Mesenchymal stem cell (in vitro differentiated cells and primary cell): ENCODE results near the gene CYP26A1.

Source experiments
- DNase-seq: peaks from one replicate; pipeline ENCODE4 v3.0.0-alpha.2; 2013
- H2AFZ ChIP-seq: one replicate; pipeline ENCODE4 v1.6.1; 2013; ENCODE audit warnings: low read depth, mild to moderate bottlenecking, control low read depth, inconsistent platforms, low read length, moderate library complexity
- H2AK5ac ChIP-seq: 2 replicates; pipeline ENCODE4 v1.6.1; 2013; ENCODE audit warnings: low read length, moderate library complexity, mild to moderate bottlenecking, inconsistent platforms; ENCODE audit not compliant: severe bottlenecking
- H2BK120ac ChIP-seq: one replicate; pipeline ENCODE4 v1.6.1; 2013; ENCODE audit warnings: low read depth, mild to moderate bottlenecking, inconsistent platforms, low read length, moderate library complexity
- H2BK12ac ChIP-seq, 2 experiments: one replicate each; pipeline ENCODE4 v1.6.1; 2013; ENCODE audit warnings: inconsistent platforms in 2 of 2, low read length in 2 of 2, mild to moderate bottlenecking in 2 of 2, moderate library complexity in 2 of 2, control low read depth in 1 of 2
- H2BK15ac ChIP-seq: one replicate; pipeline ENCODE4 v1.6.1; 2013; ENCODE audit warnings: mild to moderate bottlenecking, low read depth, inconsistent platforms; ENCODE audit not compliant: poor library complexity, severe bottlenecking
- H2BK5ac ChIP-seq: 2 replicates; pipeline ENCODE4 v1.6.1; 2013; ENCODE audit warnings: low read depth, mild to moderate bottlenecking, low read length, control low read depth, inconsistent platforms; ENCODE audit not compliant: poor library complexity, severe bottlenecking
- H3K14ac ChIP-seq, 2 experiments: one replicate each; pipeline ENCODE4 v1.6.1; 2013; ENCODE audit warnings: inconsistent platforms in 2 of 2, low read length in 2 of 2, control low read depth in 1 of 2, mild to moderate bottlenecking in 1 of 2, moderate library complexity in 1 of 2
- H3K18ac ChIP-seq, 2 experiments: one replicate each; pipeline ENCODE4 v1.6.1; 2013; ENCODE audit warnings: inconsistent platforms in 2 of 2, low read length in 2 of 2, control low read depth in 1 of 2, low read depth in 1 of 2, mild to moderate bottlenecking in 1 of 2
- H3K23ac ChIP-seq, 2 experiments: one replicate each; pipeline ENCODE4 v1.6.1; 2013; ENCODE audit warnings: inconsistent platforms in 2 of 2, low read length in 2 of 2, mild to moderate bottlenecking in 2 of 2, moderate library complexity in 2 of 2, control low read depth in 1 of 2
- H3K27ac ChIP-seq: 2 replicates; pipeline ENCODE4 v1.5.1; 2013; ENCODE audit warnings: mild to moderate bottlenecking, moderate library complexity, low read length, control low read depth, inconsistent platforms; ENCODE audit not compliant: poor library complexity, severe bottlenecking
- H3K27me3 ChIP-seq, 2 experiments: 2 replicates each; pipeline versions ENCODE4 v1.6.1 to v1.7.0; 2013; ENCODE audit warnings: low read length in 2 of 2, mild to moderate bottlenecking in 2 of 2, moderate library complexity in 2 of 2, control low read depth in 1 of 2, inconsistent platforms in 1 of 2; ENCODE audit not compliant: control insufficient read depth in 1 of 2, insufficient read depth in 1 of 2
- H3K36me3 ChIP-seq, 2 experiments: 2 replicates each; pipeline versions ENCODE4 v1.6.1 to v1.7.0; 2013; ENCODE audit warnings: low read length in 2 of 2, control low read depth in 1 of 2, inconsistent platforms in 1 of 2, low read depth in 1 of 2, mild to moderate bottlenecking in 1 of 2; ENCODE audit not compliant: insufficient read depth in 2 of 2, control insufficient read depth in 1 of 2
- H3K4ac ChIP-seq, 2 experiments: one replicate each; pipeline ENCODE4 v1.6.1; 2013; ENCODE audit warnings: inconsistent platforms in 2 of 2, low read length in 2 of 2, mild to moderate bottlenecking in 2 of 2, moderate library complexity in 2 of 2, control low read depth in 1 of 2, low read depth in 1 of 2
- H3K4me1 ChIP-seq: 2 replicates; pipeline ENCODE4 v1.6.1; 2013; ENCODE audit warnings: low read depth, low read length, control low read depth; ENCODE audit not compliant: control insufficient read depth, insufficient read depth
- H3K4me2 ChIP-seq: 2 replicates; pipeline ENCODE4 v1.6.1; 2013; ENCODE audit warnings: low read length, mild to moderate bottlenecking, inconsistent platforms; ENCODE audit not compliant: poor library complexity, severe bottlenecking
- H3K4me3 ChIP-seq, 2 experiments: 2 replicates each; pipeline versions ENCODE4 v1.5.1 to v1.7.0; 2013; ENCODE audit warnings: low read length in 2 of 2, mild to moderate bottlenecking in 2 of 2, control low read depth in 1 of 2, low read depth in 1 of 2; ENCODE audit not compliant: insufficient read depth in 1 of 2
- H3K79me1 ChIP-seq: replicated peaks from 2 replicates; pipeline ENCODE4 v1.6.1; 2013; ENCODE audit warnings: mild to moderate bottlenecking, control low read depth, low read length, inconsistent platforms; ENCODE audit not compliant: poor library complexity, severe bottlenecking
- H3K9ac ChIP-seq: 2 replicates; pipeline ENCODE4 v1.7.0; 2013; ENCODE audit warnings: mild to moderate bottlenecking, low read length, moderate library complexity
- H3K9me3 ChIP-seq: 2 replicates; pipeline ENCODE4 v1.7.0; 2013; ENCODE audit warnings: mild to moderate bottlenecking, low read length; ENCODE audit not compliant: control insufficient read depth
- H4K8ac ChIP-seq: one replicate; pipeline ENCODE4 v1.6.1; 2013; ENCODE audit warnings: inconsistent platforms, mild to moderate bottlenecking, low read length, moderate library complexity
- H4K91ac ChIP-seq: one replicate; pipeline ENCODE4 v1.6.1; 2013; ENCODE audit warnings: mild to moderate bottlenecking, low read length, inconsistent platforms
- WGBS: methylation state at CpG from one replicate; pipeline ENCODE4 v1.1.7; 2013; ENCODE audit warnings: mixed read lengths; 5-methylcytosine and 5-hydroxymethylcytosine counted together

The CYP26A1 gene

DNA sequence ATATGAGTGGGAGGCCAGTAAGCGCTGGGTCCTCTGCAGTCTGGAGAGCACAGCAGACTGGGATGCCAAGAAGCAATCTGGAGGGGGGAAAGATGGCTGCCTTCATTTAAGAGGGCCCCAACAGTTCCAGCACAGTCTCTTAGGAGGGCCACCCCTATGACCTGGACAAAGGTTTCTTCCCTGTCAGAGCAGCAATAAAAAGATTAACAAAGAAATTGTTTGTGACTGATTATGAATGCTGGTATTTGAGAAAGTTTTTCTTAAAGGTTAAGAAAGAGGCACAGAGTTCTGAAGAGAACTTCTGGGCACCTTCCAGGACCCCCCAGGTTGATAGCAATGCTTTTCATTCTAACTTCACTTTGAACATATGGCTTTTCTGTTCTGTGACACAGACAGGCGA lies 52.3 kb downstream of the CYP26A1 start:
- Histone ChIP-seq H4K91ac (no peak overlapping the region), H2BK5ac (no peak overlapping the region), H3K79me1 (no peaks in the 10 kb centered on the region), H3K27ac (no peak overlapping the region), H3K4me1 (no peaks in the 10 kb centered on the region), H3K23ac (no peak overlapping the region), H3K36me3 (no peaks in the 10 kb centered on the region), H4K8ac (no peak overlapping the region), H3K4ac (no peak overlapping the region), H3K14ac (no peak overlapping the region), H3K9ac (no peak overlapping the region), H3K18ac (no peak overlapping the region), H2AFZ (no peak overlapping the region), H3K27me3 (peaks cover 28% of the 10 kb centered on the region in 2 experiments), H3K4me2 (no peak overlapping the region), H3K9me3 (peaks cover 13% of the 10 kb centered on the region), H2AK5ac (no peak overlapping the region), H3K4me3 (no peak overlapping the region), H2BK12ac (no peak overlapping the region), H2BK15ac (no peak overlapping the region), H2BK120ac (no peak overlapping the region)
- WGBS: 75% methylated on average over 2 of the region's 2 CpGs
- DNase-seq: no peak

DNA sequence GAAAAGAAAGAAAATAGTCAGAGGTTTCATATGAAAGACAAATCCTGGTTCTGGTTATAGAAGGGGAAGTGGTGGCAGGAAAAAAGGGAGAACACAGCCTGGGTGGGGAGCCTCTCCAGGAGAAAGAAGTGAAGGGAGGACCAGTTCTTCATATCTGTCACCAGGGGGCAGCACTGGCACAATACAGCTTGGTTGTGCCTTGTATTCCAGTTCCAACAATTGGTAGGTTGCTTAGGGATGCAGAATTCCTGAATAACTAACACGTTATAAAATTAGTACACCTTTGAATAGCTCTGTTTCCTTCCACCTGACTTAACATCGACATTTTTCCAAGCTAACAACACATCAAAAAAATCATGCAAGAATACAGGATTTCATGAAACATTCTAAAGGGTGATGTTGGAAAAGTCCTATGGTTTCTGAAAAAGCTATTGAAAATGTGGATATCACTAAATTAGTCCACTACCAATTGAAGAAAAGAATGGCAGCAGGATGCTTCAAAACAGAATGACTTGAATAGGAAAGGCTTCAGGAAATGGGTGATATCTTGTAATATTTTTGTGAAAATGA lies 52.9 kb downstream of the CYP26A1 start:
- no peak overlapping the region for H2AK5ac ChIP-seq
- H2BK15ac ChIP-seq: no peak overlapping the region
- no peak overlapping the region for H3K18ac ChIP-seq
- H3K23ac ChIP-seq: no peak overlapping the region
- no peak overlapping the region for H3K9ac ChIP-seq
- H3K27me3 ChIP-seq: peaks cover 26 to 27% of the 10 kb centered on the region in 2 experiments
- WGBS: 83% methylated on average over 2 of the region's 2 CpGs
- H3K4me3 ChIP-seq: no peak overlapping the region
- no peak overlapping the region for H2BK12ac ChIP-seq
- no peak overlapping the region for H3K4ac ChIP-seq
- H3K4me2 ChIP-seq: no peak overlapping the region
- H3K79me1 ChIP-seq: no peaks in the 10 kb centered on the region
- peaks cover 13% of the 10 kb centered on the region for H3K9me3 ChIP-seq
- no peak overlapping the region for H3K14ac ChIP-seq
- no peak overlapping the region for H2BK5ac ChIP-seq
- DNase-seq: no peak
- H4K91ac ChIP-seq: no peak overlapping the region
- no peak overlapping the region for H3K27ac ChIP-seq
- no peak overlapping the region for H2BK120ac ChIP-seq
- H3K36me3 ChIP-seq: no peaks in the 10 kb centered on the region
- H4K8ac ChIP-seq: no peak overlapping the region
- no peaks in the 10 kb centered on the region for H3K4me1 ChIP-seq
- no peak overlapping the region for H2AFZ ChIP-seq
